VCaP (cell line): ENCODE data around the gene SETSIP.

Source experiments
- H3K27ac ChIP-seq: fragments of 450-650 bp; 2 replicates; pipeline ENCODE4 v1.5.1; 2017
- TF ChIP-seq, protein P1 (sequence below): fragments of 450-650 bp; conservative IDR thresholded peaks from 2 replicates; pipeline ENCODE4 v1.5.1; 2017; ENCODE audit warnings: mild to moderate bottlenecking, moderate library complexity

SETSIP gene

DNA sequence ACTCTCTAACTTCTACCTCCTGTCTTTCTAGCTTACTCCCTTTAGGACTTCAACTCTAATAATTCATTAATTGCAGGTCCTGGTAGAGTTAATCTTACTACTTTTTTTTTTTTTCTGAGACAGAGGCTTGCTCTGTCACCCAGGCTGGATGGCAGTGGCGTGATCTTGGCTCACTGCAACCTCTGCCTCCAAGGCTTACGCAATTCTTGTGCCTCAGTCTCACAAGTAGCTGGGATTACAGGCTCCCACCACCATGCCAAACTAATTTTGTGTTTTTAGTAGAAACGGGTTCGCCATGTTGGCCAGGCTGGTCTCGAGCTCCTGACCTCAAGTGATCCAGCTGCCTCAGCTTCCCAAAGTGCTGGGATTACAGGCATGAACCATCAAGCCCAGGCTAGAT, 20.7 kb upstream of the SETSIP start:
- TF ChIP-seq, protein P1, sequence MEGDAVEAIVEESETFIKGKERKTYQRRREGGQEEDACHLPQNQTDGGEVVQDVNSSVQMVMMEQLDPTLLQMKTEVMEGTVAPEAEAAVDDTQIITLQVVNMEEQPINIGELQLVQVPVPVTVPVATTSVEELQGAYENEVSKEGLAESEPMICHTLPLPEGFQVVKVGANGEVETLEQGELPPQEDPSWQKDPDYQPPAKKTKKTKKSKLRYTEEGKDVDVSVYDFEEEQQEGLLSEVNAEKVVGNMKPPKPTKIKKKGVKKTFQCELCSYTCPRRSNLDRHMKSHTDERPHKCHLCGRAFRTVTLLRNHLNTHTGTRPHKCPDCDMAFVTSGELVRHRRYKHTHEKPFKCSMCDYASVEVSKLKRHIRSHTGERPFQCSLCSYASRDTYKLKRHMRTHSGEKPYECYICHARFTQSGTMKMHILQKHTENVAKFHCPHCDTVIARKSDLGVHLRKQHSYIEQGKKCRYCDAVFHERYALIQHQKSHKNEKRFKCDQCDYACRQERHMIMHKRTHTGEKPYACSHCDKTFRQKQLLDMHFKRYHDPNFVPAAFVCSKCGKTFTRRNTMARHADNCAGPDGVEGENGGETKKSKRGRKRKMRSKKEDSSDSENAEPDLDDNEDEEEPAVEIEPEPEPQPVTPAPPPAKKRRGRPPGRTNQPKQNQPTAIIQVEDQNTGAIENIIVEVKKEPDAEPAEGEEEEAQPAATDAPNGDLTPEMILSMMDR, result no peak

DNA sequence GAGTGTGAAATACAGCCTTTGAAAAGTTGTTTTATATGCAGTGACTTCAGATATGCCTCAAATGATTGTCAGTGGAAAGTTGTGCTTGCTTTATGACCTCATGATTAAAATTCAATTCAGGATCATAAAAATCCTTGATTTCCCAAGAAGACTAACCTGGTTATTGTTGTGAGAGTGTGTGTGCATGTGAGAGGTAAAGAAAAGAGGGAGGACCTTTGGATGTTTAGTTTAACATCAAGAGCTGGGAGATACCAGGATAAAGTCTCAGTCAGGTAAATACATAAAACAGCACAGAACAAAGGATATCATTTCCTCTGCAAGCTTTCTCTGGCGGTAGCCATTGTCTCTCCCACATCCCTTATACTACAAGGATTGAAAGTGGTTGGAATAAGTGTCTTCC, 19.4 kb upstream of the SETSIP start:
- TF ChIP-seq, protein P1, result no peak
- H3K27ac ChIP-seq, result no peak overlapping the region

More for the DNA sequence above, 20.7 kb upstream of the SETSIP start:
- H3K27ac ChIP-seq, result no peak overlapping the region

DNA sequence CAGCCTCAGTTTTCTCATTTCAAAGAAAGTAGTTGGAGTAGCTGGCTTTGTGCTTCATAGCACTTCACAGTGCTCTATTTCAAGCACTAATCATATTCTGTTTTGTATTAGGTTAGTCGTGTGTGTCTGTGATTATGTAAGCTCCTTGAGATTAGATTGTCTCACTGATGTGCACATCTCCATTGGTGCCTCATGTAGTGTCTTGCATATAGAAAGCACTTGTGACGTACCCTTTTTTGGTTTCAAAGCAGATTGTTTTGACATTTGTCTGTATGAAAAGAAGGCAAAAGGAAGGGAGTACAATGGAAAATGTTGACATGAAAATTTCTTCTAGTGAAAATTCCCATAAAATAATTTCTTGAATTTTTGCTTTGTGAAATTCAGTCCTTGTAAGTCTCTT, 18.9 kb upstream of the SETSIP start:
- H3K27ac ChIP-seq, result no peak overlapping the region
- TF ChIP-seq, protein P1, result no peak

DNA sequence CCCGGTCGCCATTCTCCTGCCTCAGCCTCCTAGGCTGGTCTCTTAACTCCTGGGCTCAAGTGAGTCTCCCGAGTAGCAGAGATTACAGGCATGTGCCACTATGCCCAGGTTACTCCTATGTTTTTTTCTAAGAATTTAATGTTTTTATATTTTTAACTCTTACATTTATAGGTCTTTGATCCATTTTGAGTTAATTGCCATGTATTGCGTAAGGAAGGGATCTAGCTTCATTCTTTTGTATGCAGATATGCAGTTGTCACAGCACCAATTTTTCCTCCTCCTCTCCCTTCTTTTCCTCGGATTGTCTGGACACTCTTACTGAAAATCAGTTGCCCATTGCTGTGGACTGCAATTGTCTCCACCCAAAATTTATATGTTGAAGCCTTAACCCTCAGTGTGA, 16.4 kb upstream of the SETSIP start:
- TF ChIP-seq, protein P1, result no peak
- H3K27ac ChIP-seq, result no peak overlapping the region

DNA sequence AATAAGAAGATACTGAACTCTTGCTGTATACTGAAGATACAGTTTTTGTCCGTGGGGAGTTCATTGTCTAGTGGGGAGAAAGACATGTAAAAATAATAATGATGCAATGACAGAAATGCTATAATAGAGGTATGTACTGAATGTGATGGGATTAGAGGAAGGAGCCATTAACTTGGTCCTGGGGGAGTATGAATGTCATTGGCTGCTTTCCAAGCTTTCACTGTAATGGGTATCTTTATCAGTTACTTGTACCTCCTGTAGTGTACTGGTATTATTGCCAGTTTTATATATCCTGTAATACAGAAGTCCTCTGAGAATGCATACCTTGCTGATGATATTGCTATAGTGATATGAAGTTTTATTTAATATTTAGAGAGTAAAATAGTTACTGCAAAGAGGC, 12.3 kb upstream of the SETSIP start:
- TF ChIP-seq, protein P1, result no peak

DNA sequence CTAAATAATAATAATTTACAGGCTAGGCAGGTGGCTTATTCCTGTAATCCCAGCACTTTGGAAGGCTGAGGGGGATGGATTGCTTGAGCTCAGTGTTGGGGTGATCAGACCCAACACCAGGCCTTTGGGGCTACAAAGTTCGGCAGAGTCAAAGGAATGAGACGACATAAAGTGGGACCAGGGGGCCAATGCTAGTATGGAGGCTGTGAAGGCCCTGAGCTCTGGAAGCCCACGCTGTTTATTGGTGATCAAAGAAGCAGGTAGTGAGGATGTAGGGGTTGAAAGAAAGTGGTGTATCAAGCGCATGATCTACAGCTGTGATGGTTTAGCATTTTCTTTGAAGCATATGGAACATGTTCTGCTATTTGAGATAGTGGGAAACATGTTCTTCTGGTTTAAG, 10.5 kb upstream of the SETSIP start:
- TF ChIP-seq, protein P1, result no peak
- H3K27ac ChIP-seq, result no peak overlapping the region

More for the DNA sequence above, 12.3 kb upstream of the SETSIP start:
- no peak overlapping the region for H3K27ac ChIP-seq

DNA sequence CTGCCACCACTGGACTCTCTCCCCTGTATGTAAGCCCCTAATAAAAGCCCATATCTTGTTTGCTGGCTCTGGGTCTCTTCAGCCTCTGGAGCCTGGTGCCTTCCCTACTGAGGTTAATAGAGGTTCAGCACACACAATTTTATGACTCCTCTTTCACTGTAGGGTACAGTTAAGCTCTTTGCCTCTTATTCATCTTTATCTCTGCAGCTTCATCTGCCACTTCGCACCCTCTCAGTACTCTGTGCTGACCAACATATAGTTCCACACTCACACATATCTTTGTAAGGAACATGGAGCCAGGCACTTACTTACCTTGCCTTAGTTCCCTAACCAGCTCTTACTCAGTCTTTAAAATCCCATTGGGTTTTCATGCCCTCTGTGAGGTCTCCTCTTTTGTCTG, 9.4 kb upstream of the SETSIP start:
- no peak overlapping the region for H3K27ac ChIP-seq
- TF ChIP-seq, protein P1, result no peak

DNA sequence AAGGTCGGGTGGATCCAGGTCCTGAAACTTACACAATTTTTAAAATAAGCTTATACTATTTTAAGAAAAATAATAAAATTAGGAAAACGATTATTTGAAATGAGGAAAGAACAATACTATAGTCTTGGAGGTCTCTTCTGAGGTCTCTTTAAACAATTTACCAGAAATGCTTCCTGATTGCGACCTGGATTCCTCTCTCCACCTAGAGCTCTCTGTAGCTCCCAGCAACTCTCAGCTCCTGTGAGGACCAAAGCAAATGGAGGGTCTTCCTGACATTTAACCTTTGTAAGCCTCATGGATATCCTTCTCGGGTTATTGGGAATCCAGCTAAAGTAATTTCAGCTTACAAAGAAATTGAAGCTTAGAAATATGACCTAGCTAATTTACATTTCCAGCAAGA, 5.8 kb upstream of the SETSIP start:
- TF ChIP-seq, protein P1, result no peak

More for the DNA sequence above, 5.8 kb upstream of the SETSIP start:
- H3K27ac ChIP-seq, result peak overlapping the region; percentile 79
